Neural crest cell (in vitro differentiated cells): ENCODE measurements around the gene RAB12. TPM values are rescaled to one million over a fixed set of nuclear protein-coding genes. Genes with fewer than 3 reads are reported as not detected.

ENCODE experiments used
- DNase-seq: peaks from one replicate; pipeline ENCODE4 v3.0.0; 2021; ENCODE audit warnings: low read depth, mixed read lengths, low spot score
- H3K27ac Mint-ChIP-seq: one replicate; pipeline ENCODE4 v1.8.0; 2021; ENCODE audit warnings: mild to moderate bottlenecking, mixed read lengths; ENCODE audit not compliant: unreplicated experiment
- H3K27me3 Mint-ChIP-seq: 2 replicates; pipeline ENCODE4 v1.8.0; 2021; ENCODE audit warnings: low read depth, mild to moderate bottlenecking, mixed read lengths
- H3K36me3 Mint-ChIP-seq: 2 replicates; pipeline ENCODE4 v1.8.0; 2021; ENCODE audit warnings: low read depth, mild to moderate bottlenecking, mixed read lengths
- H3K4me1 Mint-ChIP-seq: 2 replicates; pipeline ENCODE4 v1.8.0; 2021; ENCODE audit warnings: mixed read lengths
- H3K4me3 Mint-ChIP-seq: one replicate; pipeline ENCODE4 v1.8.0; 2021; ENCODE audit warnings: mild to moderate bottlenecking, mixed read lengths
- H3K9me3 Mint-ChIP-seq: 2 replicates; pipeline ENCODE4 v1.8.0; 2021; ENCODE audit warnings: mixed read lengths
- CTCF ChIP-seq: fragments of 200-600 bp; sonication (generic); conservative IDR thresholded peaks from 2 replicates; pipeline ENCODE4 v1.5.0; 2021; ENCODE audit warnings: antibody characterized with exemption, mild to moderate bottlenecking
- total RNA-seq: library from RNA; stranded (reverse); gene quantifications from 2 replicates; pipeline ENCODE4 v1.2.1, GENCODE V29; 2021

Gene RAB12
- total RNA-seq, 1 donor from 2014 or later, result 26.5 TPM

DNA sequence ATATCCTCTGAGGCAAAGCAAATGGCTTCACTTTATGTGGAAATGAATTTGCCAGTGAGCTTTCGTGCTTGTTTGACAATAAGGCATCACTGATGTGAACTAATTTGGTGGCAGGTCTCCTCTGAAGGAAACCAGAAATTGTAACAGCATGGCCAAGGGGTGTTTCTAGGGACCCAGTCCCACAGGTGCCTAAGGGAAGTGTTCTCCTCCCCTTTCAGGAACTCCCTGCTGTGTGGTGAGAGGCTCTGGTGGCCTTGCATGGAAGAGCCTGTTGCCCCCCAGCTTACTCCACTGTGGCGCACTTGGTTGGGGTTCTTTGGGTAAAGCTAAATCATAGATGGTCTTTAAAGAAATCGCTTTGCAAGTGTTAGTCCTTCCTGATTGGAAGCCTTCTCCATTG, 20.4 kb downstream of the RAB12 start:
- no peak for TF ChIP-seq CTCF
- H3K4me1 Mint-ChIP-seq, result peaks cover 14% of the 10 kb centered on the region
- no peaks in the 10 kb centered on the region for H3K9me3 Mint-ChIP-seq
- H3K36me3 Mint-ChIP-seq, result peaks cover 4% of the 10 kb centered on the region
- DNase-seq, result no peak
- no peaks in the 10 kb centered on the region for H3K27me3 Mint-ChIP-seq
- no peak overlapping the region for H3K27ac Mint-ChIP-seq
- H3K4me3 Mint-ChIP-seq, result no peak overlapping the region

DNA sequence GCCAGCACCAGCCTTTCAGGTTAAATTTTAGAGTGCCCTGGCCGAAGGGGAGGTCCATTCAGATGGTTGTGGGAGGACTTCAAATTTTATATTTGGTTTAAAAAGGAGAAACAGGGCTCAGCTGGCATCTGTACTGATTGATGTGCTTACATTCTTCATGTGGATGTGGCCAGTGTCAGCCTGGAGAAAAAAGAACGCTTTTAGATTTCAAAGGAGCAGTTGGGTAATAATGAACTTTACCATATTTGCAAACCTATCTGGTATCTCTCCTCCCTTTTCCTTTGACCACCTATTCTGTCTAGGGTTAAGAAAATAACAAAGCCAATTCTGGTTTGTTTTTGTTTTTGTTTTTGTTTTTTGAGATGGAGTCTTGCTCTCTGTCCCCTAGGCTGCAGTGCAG, 21.3 kb downstream of the RAB12 start:
- H3K27ac Mint-ChIP-seq, result no peak overlapping the region
- peaks cover 8% of the 10 kb centered on the region for H3K36me3 Mint-ChIP-seq
- no peak overlapping the region for H3K4me3 Mint-ChIP-seq

DNA sequence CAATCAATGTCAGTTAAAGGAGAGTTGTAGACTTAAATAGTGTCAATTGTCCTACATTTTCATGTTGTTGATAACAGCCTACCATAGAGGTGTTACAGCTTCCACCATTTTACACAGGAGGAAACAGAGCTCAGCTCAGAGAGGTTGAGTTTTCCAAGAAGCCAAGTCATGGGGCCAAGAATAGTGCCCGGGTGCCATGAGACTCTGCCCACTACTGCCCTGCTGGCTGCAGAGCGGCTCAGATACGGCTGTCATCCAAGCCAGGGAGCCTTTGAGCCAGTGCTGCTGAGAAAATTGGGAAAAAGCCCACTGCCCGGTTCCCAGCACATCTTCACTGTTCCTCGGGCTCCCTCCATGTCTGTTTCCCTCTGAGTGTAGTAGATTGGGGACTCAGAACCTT, 22.0 kb downstream of the RAB12 start:
- no peak for DNase-seq
- Mint-ChIP-seq H3K9me3 (no peaks in the 10 kb centered on the region), H3K27ac (no peak overlapping the region), H3K27me3 (no peaks in the 10 kb centered on the region), H3K4me3 (no peak overlapping the region), H3K4me1 (peaks cover 13% of the 10 kb centered on the region), H3K36me3 (peaks cover 8% of the 10 kb centered on the region)
- no peak for TF ChIP-seq CTCF

More for the DNA sequence above, 21.3 kb downstream of the RAB12 start:
- Mint-ChIP-seq H3K27me3 (no peaks in the 10 kb centered on the region), H3K9me3 (no peaks in the 10 kb centered on the region), H3K4me1 (peaks cover 14% of the 10 kb centered on the region)
- TF ChIP-seq CTCF, result no peak
- DNase-seq, result no peak

DNA sequence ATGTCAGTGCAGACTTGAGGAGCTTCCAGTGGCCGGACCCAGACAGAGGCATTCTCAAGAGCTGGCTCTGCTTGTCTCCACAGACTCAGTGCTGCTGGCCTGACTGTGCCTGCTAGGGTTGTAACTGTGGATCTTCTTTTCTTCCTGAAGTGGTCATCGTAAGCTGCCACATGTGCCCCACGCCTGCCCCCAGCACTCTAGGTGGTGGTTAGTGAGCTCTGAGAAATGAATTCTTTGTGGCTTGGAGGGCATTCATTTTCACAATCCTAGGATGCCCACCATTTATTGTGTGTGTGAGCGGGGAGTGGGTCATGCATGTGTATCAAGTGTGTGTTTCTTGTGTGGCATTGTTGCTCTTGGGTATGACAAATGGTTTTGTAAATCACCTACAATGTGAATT, 23.1 kb downstream of the RAB12 start:
- no peaks in the 10 kb centered on the region for H3K9me3 Mint-ChIP-seq
- peaks cover 3% of the 10 kb centered on the region for H3K4me1 Mint-ChIP-seq
- H3K27ac Mint-ChIP-seq, result no peak overlapping the region
- no peak overlapping the region for H3K4me3 Mint-ChIP-seq
- no peak for TF ChIP-seq CTCF
- no peaks in the 10 kb centered on the region for H3K27me3 Mint-ChIP-seq
- DNase-seq, result no peak
- peaks cover 8% of the 10 kb centered on the region for H3K36me3 Mint-ChIP-seq

DNA sequence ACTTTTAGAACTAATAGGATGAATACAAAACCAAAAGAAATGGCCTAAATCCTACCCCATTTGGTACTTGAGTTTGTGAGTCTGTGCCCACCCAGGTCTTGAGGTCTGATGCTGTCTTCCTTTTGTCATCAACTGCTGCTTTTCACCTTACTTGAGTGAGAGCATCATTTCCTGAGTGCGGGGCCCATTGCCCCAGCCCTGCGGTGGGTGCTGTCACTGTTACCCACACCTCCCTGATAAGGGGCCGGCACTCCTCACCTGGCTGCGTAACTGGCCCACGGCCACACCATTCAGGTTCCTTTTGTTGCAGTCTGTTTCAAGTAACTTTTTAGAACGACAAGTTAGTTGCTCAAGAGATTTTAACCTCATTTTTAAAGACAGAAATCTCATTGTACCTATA, 25.3 kb downstream of the RAB12 start:
- H3K27ac Mint-ChIP-seq, result no peak overlapping the region
- no peak overlapping the region for H3K4me3 Mint-ChIP-seq

More for the DNA sequence above, 25.3 kb downstream of the RAB12 start:
- Mint-ChIP-seq H3K9me3 (no peaks in the 10 kb centered on the region), H3K36me3 (peaks cover 14% of the 10 kb centered on the region), H3K27me3 (no peaks in the 10 kb centered on the region), H3K4me1 (no peaks in the 10 kb centered on the region)
- DNase-seq, result no peak
- no peak for TF ChIP-seq CTCF
